GM06990 (cell line): ENCODE measurements around the gene PRPF6.

Experiments
- DNase-seq: peaks from one replicate; pipeline ENCODE4 v3.0.0-alpha.2; 2011; ENCODE audit not compliant: insufficient read length; ENCODE audit errors: extremely low read depth
- H3K27me3 ChIP-seq: replicated peaks from 2 replicates; pipeline ENCODE4 v1.6.0; 2011; ENCODE audit warnings: low read length; ENCODE audit not compliant: control insufficient read depth, insufficient read depth
- H3K36me3 ChIP-seq: 2 replicates; pipeline ENCODE4 v1.5.1; 2011; ENCODE audit warnings: low read length; ENCODE audit not compliant: control insufficient read depth, insufficient read depth
- H3K4me3 ChIP-seq: replicated peaks from 2 replicates; pipeline ENCODE4 v1.5.1; 2011; ENCODE audit warnings: low read depth, mild to moderate bottlenecking, control low read depth, low read length
- CTCF ChIP-seq: IDR thresholded peaks from 2 replicates; pipeline ENCODE4 v1.5.1; 2011; ENCODE audit warnings: low read length, control low read depth, mild to moderate bottlenecking, inconsistent platforms; ENCODE audit not compliant: insufficient read depth, poor library complexity, severe bottlenecking

The PRPF6 gene

DNA sequence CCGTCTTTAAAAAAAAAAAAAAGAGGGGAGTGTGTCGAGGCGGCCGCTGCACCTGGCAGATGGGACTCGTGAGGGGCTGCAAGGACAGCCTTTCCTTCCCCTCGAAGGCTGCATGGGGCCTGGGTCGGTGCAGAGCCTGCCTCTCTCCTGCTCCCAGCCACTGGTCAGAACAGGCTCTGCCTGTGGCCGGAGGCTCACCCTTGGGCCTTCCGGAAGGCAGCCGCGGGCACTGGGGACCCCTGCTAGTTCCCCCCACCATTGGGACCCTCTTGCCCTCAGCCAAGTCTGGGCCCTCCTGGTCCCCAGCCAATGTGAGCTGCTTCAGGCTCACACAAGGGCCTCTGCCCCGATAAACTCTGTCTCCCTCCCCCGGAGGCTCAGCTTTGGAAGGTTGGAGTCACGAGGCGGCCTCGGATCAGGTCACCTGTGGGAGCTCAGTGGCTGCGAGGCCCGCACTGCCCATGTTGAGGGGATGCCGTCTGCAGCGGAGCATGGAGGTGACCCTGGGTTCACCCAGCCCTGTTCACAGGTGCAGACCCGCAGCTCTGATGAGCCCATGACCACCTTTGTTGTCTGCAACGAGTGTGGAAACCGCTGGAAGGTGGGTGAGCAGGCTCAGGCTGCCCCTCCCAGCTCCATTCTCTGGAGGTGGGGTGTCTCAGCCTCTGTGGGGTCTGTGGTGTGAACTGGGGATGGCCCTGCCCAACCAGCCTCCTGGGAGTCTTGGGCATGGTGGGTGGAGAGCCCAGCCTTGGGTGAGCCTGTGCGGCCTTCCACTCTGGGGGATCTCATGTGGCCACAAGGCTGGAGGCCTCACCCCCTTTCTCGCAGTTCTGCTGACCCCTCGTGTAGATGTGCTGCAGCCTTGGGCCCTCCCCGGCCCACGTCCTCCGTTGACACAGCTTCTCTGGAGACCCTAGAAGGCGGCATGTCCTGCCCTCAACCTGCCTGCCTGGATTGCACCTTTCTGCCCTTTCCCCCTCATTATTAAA lies 90.7 kb downstream of the PRPF6 start:
- Histone ChIP-seq H3K27me3 (no peaks in the 10 kb centered on the region), H3K4me3 (no peak overlapping the region), H3K36me3 (peaks cover 27% of the 10 kb centered on the region)
- TF ChIP-seq CTCF, result no peak
- DNase-seq, result no peak

GRCh38 chr20:64072498-64073063 lies 91.6 kb downstream of the PRPF6 start:
- Histone ChIP-seq H3K4me3 (no peak overlapping the region), H3K27me3 (no peaks in the 10 kb centered on the region), H3K36me3 (peaks cover 27% of the 10 kb centered on the region)
- no peak for TF ChIP-seq CTCF
- no peak for DNase-seq

GRCh38 chr20:64073476-64074183 lies 92.7 kb downstream of the PRPF6 start:
- DNase-seq, result no peak
- TF ChIP-seq CTCF, result no peak
- Histone ChIP-seq H3K36me3 (peaks cover 27% of the 10 kb centered on the region), H3K4me3 (no peak overlapping the region), H3K27me3 (no peaks in the 10 kb centered on the region)

- Histone ChIP-seq H3K27me3 (no peaks in the 10 kb centered on the region), H3K4me3 (no peak overlapping the region), H3K36me3 (peaks cover 27% of the 10 kb centered on the region)
- no peak for DNase-seq
- TF ChIP-seq CTCF, result no peak
These were observed 93.4 kb downstream of the PRPF6 start for GRCh38 chr20:64074184-64074789.

DNA sequence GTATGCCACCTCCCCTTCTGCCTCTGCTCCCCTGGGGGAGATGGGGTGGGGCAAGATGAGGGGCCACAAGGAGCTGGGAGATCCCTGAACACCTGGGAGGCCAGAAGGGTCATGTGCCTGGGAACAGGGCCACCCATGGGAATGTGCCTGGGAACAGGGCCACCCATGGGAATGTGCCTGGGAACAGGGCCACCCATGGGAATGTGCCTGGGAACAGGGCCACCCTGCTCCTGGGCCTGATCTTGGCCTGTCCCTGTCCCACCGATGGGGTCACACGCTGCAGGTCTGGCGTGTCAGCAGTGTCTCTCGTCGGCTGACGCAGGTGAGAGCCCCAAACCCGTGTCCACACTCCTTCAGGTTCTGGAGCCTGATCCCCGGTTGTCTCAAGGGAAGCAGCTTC lies 94.0 kb downstream of the PRPF6 start:
- DNase-seq, result no peak
- no peak overlapping the region for H3K4me3 ChIP-seq
- no peaks in the 10 kb centered on the region for H3K27me3 ChIP-seq
- TF ChIP-seq CTCF, result no peak
- peaks cover 27% of the 10 kb centered on the region for H3K36me3 ChIP-seq
